ENCODE results near the gene TTC13.

The TTC13 gene

DNA sequence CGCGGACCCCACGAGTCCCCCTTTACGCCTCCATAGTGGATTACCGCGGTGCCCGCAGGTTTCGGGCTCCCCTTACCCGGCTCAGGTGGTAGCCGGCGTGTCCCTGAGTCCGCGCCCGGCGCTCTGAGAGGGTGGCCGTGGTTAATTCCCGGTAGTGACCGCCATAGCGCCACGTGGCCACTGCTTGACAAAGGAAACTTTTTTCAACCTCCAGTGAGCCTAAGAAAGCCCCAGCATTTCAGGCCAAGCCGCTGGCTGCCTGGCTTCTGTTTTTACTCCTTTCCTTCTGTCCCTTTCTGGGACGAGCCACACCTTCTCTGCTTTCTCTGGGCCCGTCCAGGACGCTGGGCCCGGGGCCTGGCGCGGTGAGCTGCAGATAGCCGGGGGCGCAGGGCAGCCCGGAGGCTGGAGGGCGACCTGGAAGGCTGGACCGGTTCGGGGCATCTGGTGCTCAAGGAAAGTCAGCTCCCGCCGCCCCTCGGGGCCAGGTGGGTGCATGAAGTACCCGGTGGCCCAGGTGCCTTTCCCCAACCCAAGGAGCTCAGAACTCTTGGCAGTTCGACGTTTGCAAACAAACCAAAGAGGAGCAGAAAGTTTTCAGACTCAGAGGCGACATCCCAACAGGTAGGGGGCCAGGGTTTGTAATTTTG, 109.8 kb downstream of the TTC13 start:
- no peak for DNase-seq (ENCODE audit: low read depth, low spot score)
- TF ChIP-seq, protein P1, sequence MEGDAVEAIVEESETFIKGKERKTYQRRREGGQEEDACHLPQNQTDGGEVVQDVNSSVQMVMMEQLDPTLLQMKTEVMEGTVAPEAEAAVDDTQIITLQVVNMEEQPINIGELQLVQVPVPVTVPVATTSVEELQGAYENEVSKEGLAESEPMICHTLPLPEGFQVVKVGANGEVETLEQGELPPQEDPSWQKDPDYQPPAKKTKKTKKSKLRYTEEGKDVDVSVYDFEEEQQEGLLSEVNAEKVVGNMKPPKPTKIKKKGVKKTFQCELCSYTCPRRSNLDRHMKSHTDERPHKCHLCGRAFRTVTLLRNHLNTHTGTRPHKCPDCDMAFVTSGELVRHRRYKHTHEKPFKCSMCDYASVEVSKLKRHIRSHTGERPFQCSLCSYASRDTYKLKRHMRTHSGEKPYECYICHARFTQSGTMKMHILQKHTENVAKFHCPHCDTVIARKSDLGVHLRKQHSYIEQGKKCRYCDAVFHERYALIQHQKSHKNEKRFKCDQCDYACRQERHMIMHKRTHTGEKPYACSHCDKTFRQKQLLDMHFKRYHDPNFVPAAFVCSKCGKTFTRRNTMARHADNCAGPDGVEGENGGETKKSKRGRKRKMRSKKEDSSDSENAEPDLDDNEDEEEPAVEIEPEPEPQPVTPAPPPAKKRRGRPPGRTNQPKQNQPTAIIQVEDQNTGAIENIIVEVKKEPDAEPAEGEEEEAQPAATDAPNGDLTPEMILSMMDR (IDR thresholded peaks at IDR 0.05; ENCODE audit: insufficient read depth, low read length, missing control alignments): no peak
- CTCF ChIA-PET: interaction anchor here (1.0 to 1.2 kb wide), 2 partner anchors 31 to 71 kb away, joined by 3 to 5 read pairs; no protein-coding TSS in a partner anchor
- POLR2A ChIA-PET: interaction anchor here (1.0 to 3.8 kb wide), 4 partner anchors 9 to 32 kb away, joined by 3 to 24 read pairs (median 5); no protein-coding TSS in a partner anchor
- H3K4me3 ChIP-seq (ENCODE audit: low read depth, low read length): peak overlapping the region; percentile 84

- DNase-seq (ENCODE audit: low read depth, low spot score): no peak
- POLR2A ChIA-PET: interaction anchor here (1.0 to 3.8 kb wide), 4 partner anchors 12 to 32 kb away, joined by 3 to 24 read pairs (median 5); no protein-coding TSS in a partner anchor
- TF ChIP-seq, protein P1 (IDR thresholded peaks at IDR 0.05; ENCODE audit: insufficient read depth, low read length, missing control alignments): no peak
- peak within 1 kb of the TSS; percentile 84 for H3K4me3 ChIP-seq (ENCODE audit: low read depth, low read length)
- CTCF ChIA-PET: interaction anchor here (1.0 to 3.1 kb wide), 4 partner anchors 32 to 70 kb away, joined by 3 to 16 read pairs (median 4); no protein-coding TSS in a partner anchor
These were observed 110.5 kb downstream of the TTC13 start, which contains the start of gene C1orf198 for GRCh38 chr1:230867903-230868735. Gene C1orf198, minus strand, starts transcription at chr1:230868521. Its CDS starts 9 bp downstream, at chr1:230868512.

- TF ChIP-seq, protein P1 (IDR thresholded peaks at IDR 0.05; ENCODE audit: insufficient read depth, low read length, missing control alignments): no peak
- POLR2A ChIA-PET: interaction anchor here (0.5 to 3.8 kb wide), 6 partner anchors 10 to 33 kb away, joined by 3 to 24 read pairs (median 4); no protein-coding TSS in a partner anchor
- no peak for DNase-seq (ENCODE audit: low read depth, low spot score)
- CTCF ChIA-PET: interaction anchor here (1.1 to 3.1 kb wide), 7 partner anchors 9 to 344 kb away, joined by 3 to 16 read pairs (median 4); no protein-coding TSS in a partner anchor
- peak overlapping the region; percentile 84 for H3K4me3 ChIP-seq (ENCODE audit: low read depth, low read length)
These were observed 111.4 kb downstream of the TTC13 start for GRCh38 chr1:230867101-230867902.

DNA sequence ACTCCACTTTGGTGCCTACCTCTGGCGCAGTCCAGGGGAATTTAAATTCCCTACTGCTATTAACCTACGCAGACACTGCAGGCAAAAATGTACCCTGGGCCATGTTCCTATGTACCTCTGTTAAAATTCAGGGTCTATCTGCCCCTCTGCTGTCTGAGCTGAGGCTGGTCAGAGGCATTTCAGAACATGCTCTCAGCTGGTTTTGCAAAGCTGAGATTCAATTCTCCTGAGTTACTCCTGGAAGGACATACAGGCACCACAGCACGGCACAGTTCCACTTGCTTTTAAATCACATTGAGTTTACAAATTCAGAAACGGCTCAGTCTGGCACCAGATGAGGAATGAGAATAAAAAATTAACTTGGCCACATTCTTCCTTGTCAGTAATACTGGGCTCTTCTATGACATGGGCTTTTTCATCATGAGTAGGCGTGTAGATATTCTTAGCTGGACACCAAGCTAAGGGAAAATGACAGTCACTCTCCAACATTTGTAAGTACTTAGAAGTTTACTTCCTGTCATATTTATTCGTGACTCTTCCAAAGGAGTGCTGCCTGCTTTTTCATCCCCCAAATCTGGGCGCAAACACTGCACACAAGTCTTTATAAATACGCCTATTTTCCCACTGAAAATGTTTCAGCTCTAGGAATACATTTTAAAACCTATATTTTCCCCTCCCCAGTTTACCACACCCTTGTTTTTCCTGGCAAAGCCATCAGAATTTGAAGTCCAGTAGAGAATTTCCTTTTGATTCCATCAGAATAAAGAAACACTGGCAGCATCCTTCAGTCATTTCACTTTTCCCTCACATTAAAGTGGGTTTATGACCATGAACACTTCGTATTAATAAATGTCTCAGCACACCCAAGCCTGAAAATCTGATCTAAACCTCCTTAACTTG, 112.2 kb downstream of the TTC13 start:
- ChIA-PET CTCF (interaction anchor here (0.9 to 3.1 kb wide), 8 partner anchors 8 to 345 kb away, joined by 3 to 16 read pairs (median 4); partner anchors contain the start of genes ARV1 and TTC13), POLR2A (interaction anchor here (0.5 to 3.8 kb wide), 6 partner anchors 9 to 34 kb away, joined by 3 to 24 read pairs (median 4); no protein-coding TSS in a partner anchor)
- no peak for DNase-seq (ENCODE audit: low read depth, low spot score)
- TF ChIP-seq, protein P1 (IDR thresholded peaks at IDR 0.05; ENCODE audit: insufficient read depth, low read length, missing control alignments): no peak
- peak overlapping the region; percentile 84 for H3K4me3 ChIP-seq (ENCODE audit: low read depth, low read length)

Measured in AG04449 (cell line).